IMR-90 (cell line): Measurements from ENCODE around the gene KCNJ4. TPM values are rescaled to one million over a fixed set of nuclear protein-coding genes. Genes with fewer than 3 reads are reported as not detected.
A peak's percentile ranks its signal among the peaks of the same experiment; 100 is the strongest.

Source experiments
- ATAC-seq: fragments of 200-7000 bp; cut with Tn5 transposase; 2 replicates; pipeline ENCODE4 v1.9.1; 2020; ENCODE audit warnings: low read depth, mild to moderate bottlenecking, moderate library complexity
- BruUV-seq: library from RNA; stranded (reverse); fragments of 400-500 nt; replicated peaks from 2 replicates; lab custom pipeline; 2021; lab: Mats Ljungman, UMichigan
- CTCF ChIA-PET: fragments of 300-600 bp; formaldehyde crosslinking; extraction: SDS; loops from one replicate; lab custom pipeline; 2021; ENCODE audit warnings: antibody characterized with exemption; lab: Yijun Ruan, JAX
- POLR2A ChIA-PET: fragments of 300-600 bp; sonication (Branson Sonifier 250); formaldehyde crosslinking; loops from one replicate; lab custom pipeline; 2022; ENCODE audit warnings: antibody characterized with exemption; ENCODE audit not compliant: unreplicated experiment; lab: Charles Lee
- DNase-seq: peaks from one replicate; pipeline ENCODE4 v3.0.0; 2013
- H2AFZ ChIP-seq: replicated peaks from 2 replicates; pipeline ENCODE3; 2013; ENCODE audit warnings: low read length, mild to moderate bottlenecking; ENCODE audit not compliant: poor library complexity
- H2AK5ac ChIP-seq: 2 replicates; pipeline ENCODE4 v1.6.1; 2013; ENCODE audit warnings: low read depth, low read length, inconsistent platforms
- H2AK9ac ChIP-seq: replicated peaks from 2 replicates; pipeline ENCODE3; 2013; ENCODE audit warnings: mild to moderate bottlenecking, low read depth, low read length, moderate library complexity; ENCODE audit not compliant: poor library complexity
- H2BK120ac ChIP-seq: 2 replicates; pipeline ENCODE4 v1.6.1; 2013; ENCODE audit warnings: low read depth, low read length, inconsistent platforms
- H2BK15ac ChIP-seq: 3 replicates; pipeline ENCODE4 v1.6.1; 2013; ENCODE audit warnings: low read depth, low read length, inconsistent platforms
- H2BK20ac ChIP-seq: 2 replicates; pipeline ENCODE4 v1.6.1; 2013; ENCODE audit warnings: low read depth, mild to moderate bottlenecking, inconsistent platforms, low read length, moderate library complexity
- H2BK5ac ChIP-seq: 2 replicates; pipeline ENCODE4 v1.6.1; 2013; ENCODE audit warnings: mild to moderate bottlenecking, low read depth, low read length, inconsistent platforms; ENCODE audit not compliant: poor library complexity, severe bottlenecking
- H3K14ac ChIP-seq: replicated peaks from 2 replicates; pipeline ENCODE4 v1.6.1; 2013; ENCODE audit warnings: low read depth, low read length, inconsistent platforms
- H3K18ac ChIP-seq: 2 replicates; pipeline ENCODE4 v1.6.1; 2013; ENCODE audit warnings: low read depth, low read length, control low read depth
- H3K23ac ChIP-seq: 2 replicates; pipeline ENCODE4 v1.6.1; 2013; ENCODE audit warnings: low read depth, low read length, inconsistent platforms
- H3K27ac ChIP-seq: 2 replicates; pipeline ENCODE4 v1.5.1; 2013; ENCODE audit warnings: mild to moderate bottlenecking, control low read depth, low read length; ENCODE audit not compliant: insufficient read depth
- H3K27me3 ChIP-seq: 2 replicates; pipeline ENCODE4 v1.6.1; 2013; ENCODE audit warnings: low read length; ENCODE audit not compliant: control insufficient read depth, insufficient read depth
- H3K36me3 ChIP-seq: 2 replicates; pipeline ENCODE4 v1.6.1; 2013; ENCODE audit warnings: low read length, mixed read lengths; ENCODE audit not compliant: control insufficient read depth, insufficient read depth
- H3K4ac ChIP-seq: 2 replicates; pipeline ENCODE4 v1.6.1; 2013; ENCODE audit warnings: low read depth, low read length, inconsistent platforms
- H3K4me1 ChIP-seq: 2 replicates; pipeline ENCODE4 v1.6.1; 2013; ENCODE audit warnings: low read length, mixed read lengths; ENCODE audit not compliant: control insufficient read depth, insufficient read depth
- H3K4me2 ChIP-seq: 2 replicates; pipeline ENCODE4 v1.6.1; 2013; ENCODE audit warnings: low read depth, mild to moderate bottlenecking, control low read depth, low read length, moderate library complexity
- H3K4me3 ChIP-seq: 2 replicates; pipeline ENCODE4 v1.5.1; 2013; ENCODE audit warnings: low read depth, mild to moderate bottlenecking, control low read depth, low read length, moderate library complexity; ENCODE audit not compliant: insufficient read depth
- H3K56ac ChIP-seq: 2 replicates; pipeline ENCODE4 v1.6.1; 2013; ENCODE audit warnings: low read length, inconsistent platforms; ENCODE audit not compliant: insufficient read depth; ENCODE audit errors: extremely low read depth
- H3K79me1 ChIP-seq, 2 experiments: 2 replicates each; pipeline ENCODE4 v1.6.1; 2013; ENCODE audit warnings: low read length in 2 of 2, inconsistent platforms in 1 of 2, low read depth in 1 of 2
- H3K9ac ChIP-seq: 2 replicates; pipeline ENCODE4 v1.6.1; 2013; ENCODE audit warnings: low read depth, low read length, control low read depth
- H3K9me1 ChIP-seq: 2 replicates; pipeline ENCODE4 v1.6.1; 2013; ENCODE audit warnings: low read length, inconsistent platforms; ENCODE audit not compliant: insufficient read depth
- H3K9me3 ChIP-seq: 2 replicates; pipeline ENCODE4 v1.6.1; 2013; ENCODE audit warnings: low read length; ENCODE audit not compliant: control insufficient read depth, insufficient read depth
- H4K20me1 ChIP-seq: 2 replicates; pipeline ENCODE4 v1.6.1; 2013; ENCODE audit warnings: low read length, inconsistent platforms; ENCODE audit not compliant: insufficient read depth
- H4K5ac ChIP-seq: 2 replicates; pipeline ENCODE4 v1.6.1; 2013; ENCODE audit warnings: mild to moderate bottlenecking, low read depth, low read length, control low read depth
- H4K8ac ChIP-seq, 2 experiments: 2 replicates each; pipeline ENCODE4 v1.6.1; 2013; ENCODE audit warnings: low read depth in 2 of 2, low read length in 2 of 2, control low read depth in 1 of 2, inconsistent platforms in 1 of 2
- H4K91ac ChIP-seq: 2 replicates; pipeline ENCODE4 v1.6.1; 2013; ENCODE audit warnings: low read depth, low read length, inconsistent platforms; ENCODE audit not compliant: insufficient read depth
- BHLHE40 ChIP-seq: fragments of 150-350 bp; IDR thresholded peaks from 2 replicates; pipeline ENCODE4 v1.6.1; 2016; ENCODE audit warnings: mild to moderate bottlenecking, low read depth, low read length
- CEBPB ChIP-seq: IDR thresholded peaks from 2 replicates; pipeline ENCODE4 v1.6.1; 2012; ENCODE audit warnings: low read depth, low read length, improper control_type of control experiment
- CHD1 ChIP-seq: IDR thresholded peaks from 2 replicates; pipeline ENCODE4 v1.6.1; 2012; ENCODE audit warnings: low read depth, low read length, improper control_type of control experiment
- CTCF ChIP-seq: conservative IDR thresholded peaks from 2 replicates; pipeline ENCODE4 v1.5.1; 2012; ENCODE audit warnings: mild to moderate bottlenecking, low read depth, low read length, improper control_type of control experiment
- FOS ChIP-seq: fragments of 150-350 bp; IDR thresholded peaks from 2 replicates; pipeline ENCODE4 v1.6.1; 2016; ENCODE audit warnings: low read depth, low read length
- MAFK ChIP-seq: IDR thresholded peaks from 2 replicates; pipeline ENCODE4 v1.6.1; 2012; ENCODE audit warnings: low read depth, low read length, improper control_type of control experiment
- MXI1 ChIP-seq: IDR thresholded peaks from 2 replicates; pipeline ENCODE4 v1.6.1; 2012; ENCODE audit warnings: low read depth, mild to moderate bottlenecking, low read length, moderate library complexity, borderline replicate concordance
- NFE2L2 ChIP-seq: fragments of 150-350 bp; IDR thresholded peaks from 2 replicates; pipeline ENCODE4 v1.6.1; 2016; ENCODE audit warnings: low read depth, mild to moderate bottlenecking, low read length
- RAD21 ChIP-seq: IDR thresholded peaks from 2 replicates; pipeline ENCODE4 v1.6.1; 2012; ENCODE audit warnings: low read length, improper control_type of control experiment
- RFX5 ChIP-seq: IDR thresholded peaks from 2 replicates; pipeline ENCODE4 v1.8.0; 2012; ENCODE audit warnings: low read depth, mild to moderate bottlenecking, low read length, moderate library complexity
- SMC3 ChIP-seq: fragments of 150-350 bp; IDR thresholded peaks from 2 replicates; pipeline ENCODE4 v1.6.1; 2016; ENCODE audit warnings: low read depth, mild to moderate bottlenecking, antibody characterized with exemption, low read length, moderate library complexity
- USF2 ChIP-seq: fragments of 150-350 bp; IDR thresholded peaks from 2 replicates; pipeline ENCODE4 v1.6.1; 2017; ENCODE audit warnings: mild to moderate bottlenecking, antibody characterized with exemption, low read length, low read depth
- WGBS, 2 experiments: methylation state at CpG; one replicate each; pipeline versions ENCODE4 v1.1.5 to v1.1.7; 2013; ENCODE audit warnings: missing lambda C conversion rate in 2 of 2; ENCODE audit not compliant: insufficient read length in 1 of 2; ENCODE audit errors: extremely low coverage in 2 of 2; 5-methylcytosine and 5-hydroxymethylcytosine counted together
- dilution Hi-C: fragments of 300-500 bp; cut with HindIII; formaldehyde crosslinking; loops from one replicate; pipeline ENCODE4 v1.14.3; 2018; ENCODE audit warnings: low sequenced_read_pairs; ENCODE audit not compliant: unreplicated experiment
- in situ Hi-C: fragments of 300-500 bp; cut with MboI; formaldehyde crosslinking; loops from 3 replicates; pipeline ENCODE4 v1.14.3; 2019; ENCODE audit warnings: low sequenced_read_pairs, inconsistent platforms, mixed read lengths
- intact Hi-C: fragments of 100-400 bp; cut with micrococcal nuclease; formaldehyde crosslinking; loops from 2 replicates; pipeline ENCODE4 v1.10.0; 2022
- polyA plus RNA-seq, 3 experiments: library from polyadenylated mRNA; depleted of rRNA; stranded (reverse); fragments of >200 nt; gene quantifications; 2 replicates each; pipeline ENCODE4 v1.2.3, GENCODE V29; 2012; ENCODE audit warnings: low replicate concordance in 1 of 3
- total RNA-seq: library from RNA; depleted of rRNA; stranded (reverse); fragments of >200 nt; gene quantifications from 2 replicates; pipeline ENCODE4 v1.2.3, GENCODE V29; 2012

The KCNJ4 gene
- total and polyA plus RNA-seq, 2 of the 4 experiments (the other 2 are of a cell fraction) = not detected

- intact Hi-C loops = no loop called here
- no peak for ATAC-seq
- no peaks in the 10 kb centered on the region for H3K9me3 ChIP-seq
- H2BK120ac ChIP-seq = no peak overlapping the region
- WGBS, 2 experiments = 68% methylated on average over 4 of the region's 28 CpGs; no CpG with 5 or more reads in 1 of the 2 experiments
- TF ChIP-seq MAFK (no peak), CEBPB (no peak), USF2 (no peak), NFE2L2 (no peak), FOS (no peak), CHD1 (no peak), CTCF (no peak), BHLHE40 (no peak), MXI1 (no peak), SMC3 (no peak), RAD21 (no peak), RFX5 (no peak)
- no peak for DNase-seq
- dilution Hi-C loops = no loop called here
- H3K9ac ChIP-seq = no peak overlapping the region
- H2AFZ ChIP-seq = peak overlapping the region; percentile 18
- H2BK5ac ChIP-seq = no peak overlapping the region
- H3K14ac ChIP-seq = no peak overlapping the region
- no peak overlapping the region for H3K4me3 ChIP-seq
- peaks cover 5% of the 10 kb centered on the region for H3K4me1 ChIP-seq
- no peak overlapping the region for H2AK9ac ChIP-seq
- BruUV-seq = no TSS peak
- no peak overlapping the region for H3K27ac ChIP-seq
- ChIA-PET CTCF (no interaction called here), POLR2A (no interaction called here)
- no peak overlapping the region for H3K4me2 ChIP-seq
- H3K9me1 ChIP-seq = peaks cover 8% of the 10 kb centered on the region
- peaks cover 36% of the 10 kb centered on the region for H3K27me3 ChIP-seq
- H2BK20ac ChIP-seq = no peak overlapping the region
- H4K5ac ChIP-seq = no peak overlapping the region
- H3K79me1 ChIP-seq = peaks cover 0 to 11% of the 10 kb centered on the region in 2 experiments; a peak in 2 of 4 replicates
- no peak overlapping the region for H4K8ac ChIP-seq
- no peaks in the 10 kb centered on the region for H3K36me3 ChIP-seq
- no peak overlapping the region for H3K4ac ChIP-seq
- no peak overlapping the region for H2AK5ac ChIP-seq
- no peak overlapping the region for H3K18ac ChIP-seq
- H2BK15ac ChIP-seq = no peak overlapping the region
- no peak overlapping the region for H4K91ac ChIP-seq
- in situ Hi-C loops = no loop called here
- H3K56ac ChIP-seq = no peak overlapping the region
- H3K23ac ChIP-seq = no peak overlapping the region
- peaks cover 5% of the 10 kb centered on the region for H4K20me1 ChIP-seq
Observed at GRCh38 chr22:38462960-38463784, 8.2 kb upstream of the KCNJ4 start.
